Thyroid gland (tissue), 4 donors: ENCODE measurements around the gene GABRP. TPM values are rescaled to one million over a fixed set of nuclear protein-coding genes. Genes with fewer than 3 reads are reported as not detected.

Source experiments
- DNase-seq, 2 donors: peaks; one replicate each; pipeline ENCODE4 v3.0.0-alpha.2; 2019
- H3K27ac ChIP-seq, 3 donors: fragments of 200-600 bp; sonication (generic); 1 replicate in 2 of 3; 2 replicates in 1 of 3; pipeline ENCODE4 v1.5.1; 2016 to 2019; ENCODE audit warnings: mild to moderate bottlenecking in 1 of 3, moderate library complexity in 1 of 3
- H3K27me3 ChIP-seq: fragments of 200-600 bp; sonication (generic); one replicate; pipeline ENCODE4 v1.5.1; 2019
- H3K36me3 ChIP-seq, 2 donors: fragments of 200-600 bp; sonication (generic); one replicate each; pipeline ENCODE4 v1.5.1; 2016 to 2019
- H3K4me1 ChIP-seq, 2 donors: fragments of 200-600 bp; sonication (generic); one replicate each; pipeline ENCODE4 v1.5.1; 2017 to 2019
- H3K4me3 ChIP-seq, 3 donors: fragments of 200-600 bp; sonication (generic); replicated peaks in 1 of 3; 1 replicate in 2 of 3; 2 replicates in 1 of 3; pipeline ENCODE4 v1.5.1; 2016; ENCODE audit warnings: mild to moderate bottlenecking in 1 of 3
- H3K9me3 ChIP-seq: fragments of 200-600 bp; sonication (generic); one replicate; pipeline ENCODE4 v1.5.1; 2017
- CTCF ChIP-seq, 6 experiments: fragments of 200-600 bp in 3 of 6; fragments of 450-650 bp in 3 of 6; sonication (generic) in 3 of 6; IDR thresholded peaks; one replicate each; pipeline ENCODE4 v1.5.1; 2016 to 2019; ENCODE audit warnings: antibody characterized with exemption in 6 of 6, mild to moderate bottlenecking in 2 of 6, inconsistent platforms in 1 of 6, moderate library complexity in 1 of 6
- POLR2A ChIP-seq, 2 donors: fragments of 450-650 bp; IDR thresholded peaks; one replicate each; pipeline ENCODE4 v1.6.1; 2017; ENCODE audit warnings: antibody characterized with exemption in 2 of 2, mild to moderate bottlenecking in 2 of 2, moderate library complexity in 1 of 2
- WGBS, 2 donors: methylation state at CpG; one replicate each; pipeline ENCODE4 v1.1.5; 2017; 5-methylcytosine and 5-hydroxymethylcytosine counted together
- intact Hi-C: fragments of 100-400 bp; cut with DNase I; formaldehyde crosslinking; loops from one replicate; pipeline ENCODE4 v1.15.1; 2023
- total RNA-seq, 4 donors: library from RNA; depleted of rRNA; stranded (reverse); fragments of >200 nt; gene quantifications; one replicate each; pipeline ENCODE4 v1.2.3, GENCODE V29; 2016

Gene GABRP
- total RNA-seq, 4 donors from 2014 or later: not detected

- Histone ChIP-seq H3K36me3 (no peaks in the 10 kb centered on the region), H3K9me3 (no peaks in the 10 kb centered on the region), H3K4me1 (peaks cover 44 to 52% of the 10 kb centered on the region in 2 donors), H3K4me3 (no peak overlapping the region), H3K27ac (peak overlapping the region; percentile 77 to 96 (median 85)), H3K27me3 (no peaks in the 10 kb centered on the region)
- 46 to 60% methylated on average over 7 of the region's 7 CpGs for WGBS, 2 donors
- intact Hi-C loops: no loop called here
- peak; percentile 96 for DNase-seq
- TF ChIP-seq POLR2A (IDR thresholded peaks at IDR 0.05) (peak in 1 of 2 donors; percentile 23), CTCF (IDR thresholded peaks at IDR 0.05) (no peak)
Observed at GRCh38 chr5:170755679-170756456, 27.7 kb upstream of the GABRP start.

- Histone ChIP-seq H3K27me3 (no peaks in the 10 kb centered on the region), H3K4me1 (peaks cover 41 to 48% of the 10 kb centered on the region in 2 donors), H3K9me3 (no peaks in the 10 kb centered on the region), H3K27ac (peak overlapping the region; percentile 58 to 96 (median 73)), H3K4me3 (no peak overlapping the region), H3K36me3 (no peaks in the 10 kb centered on the region)
- intact Hi-C loops: no loop called here
- DNase-seq: no peak
- 83 to 86% methylated on average over 8 of the region's 8 CpGs for WGBS, 2 donors
- TF ChIP-seq POLR2A (IDR thresholded peaks at IDR 0.05) (no peak), CTCF (IDR thresholded peaks at IDR 0.05) (no peak)
Observed at GRCh38 chr5:170756691-170757090, 26.8 kb upstream of the GABRP start.

GRCh38 chr5:170757182-170757601 lies 26.3 kb upstream of the GABRP start:
- intact Hi-C loops: no loop called here
- Histone ChIP-seq H3K36me3 (no peaks in the 10 kb centered on the region), H3K4me1 (peaks cover 36 to 43% of the 10 kb centered on the region in 2 donors), H3K9me3 (no peaks in the 10 kb centered on the region), H3K27me3 (no peaks in the 10 kb centered on the region), H3K27ac (peak overlapping the region; percentile 58 to 96 (median 73)), H3K4me3 (no peak overlapping the region)
- no peak for DNase-seq
- 23 to 45% methylated on average over 4 of the region's 4 CpGs for whole genome bisulfite sequencing, 2 donors
- TF ChIP-seq POLR2A (IDR thresholded peaks at IDR 0.05): no peak
- no peak for TF ChIP-seq CTCF (IDR thresholded peaks at IDR 0.05)

- DNase-seq: no peak
- TF ChIP-seq CTCF (IDR thresholded peaks at IDR 0.05): no peak
- TF ChIP-seq POLR2A (IDR thresholded peaks at IDR 0.05): no peak
- WGBS, 2 donors: 92 to 94% methylated on average over 2 of the region's 2 CpGs
Observed at GRCh38 chr5:170757669-170758068, 25.9 kb upstream of the GABRP start.

GRCh38 chr5:170758481-170758880 lies 25.0 kb upstream of the GABRP start:
- Histone ChIP-seq H3K36me3 (no peaks in the 10 kb centered on the region), H3K27ac (no peak overlapping the region), H3K4me3 (no peak overlapping the region), H3K4me1 (peaks cover 29 to 31% of the 10 kb centered on the region in 2 donors), H3K9me3 (no peaks in the 10 kb centered on the region), H3K27me3 (no peaks in the 10 kb centered on the region)
- no peak for DNase-seq
- intact Hi-C loops: no loop called here
- 92 to 93% methylated on average over 3 of the region's 3 CpGs for WGBS, 2 donors
- no peak for TF ChIP-seq POLR2A (IDR thresholded peaks at IDR 0.05)
- no peak for TF ChIP-seq CTCF (IDR thresholded peaks at IDR 0.05)

More at GRCh38 chr5:170757669-170758068, 25.9 kb upstream of the GABRP start:
- H3K4me1 ChIP-seq: peaks cover 31 to 39% of the 10 kb centered on the region in 2 donors
- intact Hi-C loops: no loop called here
- peak overlapping the region in 2 of 3 donors; percentile 73 to 96 for H3K27ac ChIP-seq
- no peak overlapping the region for H3K4me3 ChIP-seq
- no peaks in the 10 kb centered on the region for H3K27me3 ChIP-seq
- no peaks in the 10 kb centered on the region for H3K36me3 ChIP-seq
- H3K9me3 ChIP-seq: no peaks in the 10 kb centered on the region
